AG04450 (cell line): ENCODE data around the gene FHIT. TPM values are rescaled to one million over a fixed set of nuclear protein-coding genes. Genes with fewer than 3 reads are reported as not detected.

Experiments used
- CTCF ChIA-PET: fragments of 300-600, 350-600 bp; formaldehyde crosslinking; extraction: SDS; loops from one replicate; lab custom pipeline; 2022; ENCODE audit warnings: antibody characterized with exemption, inconsistent platforms; lab: Charles Lee
- POLR2A ChIA-PET: fragments of 350-600 bp; formaldehyde crosslinking; extraction: SDS; loops from one replicate; lab custom pipeline; 2021; ENCODE audit warnings: antibody characterized with exemption, inconsistent platforms; lab: Yijun Ruan, JAX
- DNase-seq: peaks from one replicate; pipeline ENCODE4 v3.0.0-alpha.2; 2011; ENCODE audit warnings: low read depth, low spot score
- H3K27ac ChIP-seq: one replicate; pipeline ENCODE4 v1.5.1; 2012; ENCODE audit warnings: low read depth, low read length, control low read depth
- H3K27me3 ChIP-seq: one replicate; pipeline ENCODE4 v1.6.0; 2012; ENCODE audit warnings: low read length; ENCODE audit not compliant: control insufficient read depth, insufficient read depth
- H3K4me3 ChIP-seq: 2 replicates; pipeline ENCODE4 v1.5.1; 2011; ENCODE audit warnings: mild to moderate bottlenecking, low read depth, low read length, control low read depth
- H3K9me3 ChIP-seq: 2 replicates; pipeline ENCODE4 v1.5.1; 2012; ENCODE audit warnings: low read length; ENCODE audit not compliant: control insufficient read depth, insufficient read depth
- polyA minus RNA-seq: library from RNA; depleted of rRNA, polyadenylated mRNA; stranded (reverse); fragments of >200 nt; gene quantifications from 2 replicates; pipeline ENCODE4 v1.2.3, GENCODE V29; 2011; rRNA and poly(A)+ RNA removed
- polyA plus RNA-seq: library from polyadenylated mRNA; depleted of rRNA; stranded (reverse); fragments of >200 nt; gene quantifications from 2 replicates; pipeline ENCODE4 v1.2.3, GENCODE V29; 2011; rRNA removed
- TF ChIP-seq, protein P1 (sequence below): IDR thresholded peaks from 2 replicates; pipeline ENCODE4 v1.5.1; 2011; ENCODE audit warnings: low read depth, low read length, control low read depth, inconsistent platforms

FHIT gene
- polyA plus RNA-seq (0.17 and 0.26 TPM in 2 replicates), polyA minus RNA-seq (0.14 TPM in 1 of 2 replicates, not detected in the other)

DNA sequence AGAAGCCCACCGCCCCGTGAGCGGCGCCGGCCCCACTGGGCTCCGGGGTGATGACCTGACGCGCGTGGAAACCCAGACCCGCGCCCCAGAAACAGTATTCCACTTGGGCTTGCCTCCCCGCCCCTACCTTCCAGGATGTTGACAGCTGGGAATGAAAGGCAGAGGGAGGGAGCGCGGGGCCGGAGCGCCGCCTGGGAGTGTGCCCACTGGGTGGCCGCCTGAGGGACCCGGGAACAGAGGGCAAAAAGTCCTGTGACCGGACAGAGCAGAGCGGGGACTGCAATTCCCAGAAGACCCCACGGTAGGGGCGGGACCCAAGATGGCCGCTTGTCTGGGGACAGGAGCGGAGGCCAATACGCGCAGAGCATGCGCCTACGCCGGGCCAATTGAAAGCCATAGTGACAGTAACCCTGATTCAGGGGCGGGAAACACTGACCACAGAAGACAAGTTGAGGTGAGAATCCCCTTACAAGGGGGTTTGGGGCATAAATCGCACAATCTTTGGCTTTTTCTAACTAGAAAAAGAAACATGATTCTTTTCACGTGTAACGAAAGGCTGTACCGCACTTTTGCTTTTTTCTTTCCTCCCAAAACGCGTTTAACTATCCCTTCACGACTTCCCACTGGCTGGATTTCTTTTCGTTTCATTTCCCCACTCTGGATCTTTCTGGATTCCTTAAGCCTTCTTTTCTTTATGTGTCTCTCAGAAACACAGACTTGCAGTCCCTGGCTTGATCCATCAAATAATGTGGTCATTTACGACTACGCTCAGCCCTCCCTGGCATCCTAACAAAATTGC, at the start of gene FHIT:
FHIT (minus strand) TSS at position 279 of the 799 bp plus-strand sequence.
- peak within 1 kb of the TSS; percentile 58 for H3K4me3 ChIP-seq
- no peak within 1 kb of the TSS for H3K27ac ChIP-seq
- POLR2A ChIA-PET = no interaction called here
- DNase-seq = peak; percentile 80
- TF ChIP-seq, protein P1, sequence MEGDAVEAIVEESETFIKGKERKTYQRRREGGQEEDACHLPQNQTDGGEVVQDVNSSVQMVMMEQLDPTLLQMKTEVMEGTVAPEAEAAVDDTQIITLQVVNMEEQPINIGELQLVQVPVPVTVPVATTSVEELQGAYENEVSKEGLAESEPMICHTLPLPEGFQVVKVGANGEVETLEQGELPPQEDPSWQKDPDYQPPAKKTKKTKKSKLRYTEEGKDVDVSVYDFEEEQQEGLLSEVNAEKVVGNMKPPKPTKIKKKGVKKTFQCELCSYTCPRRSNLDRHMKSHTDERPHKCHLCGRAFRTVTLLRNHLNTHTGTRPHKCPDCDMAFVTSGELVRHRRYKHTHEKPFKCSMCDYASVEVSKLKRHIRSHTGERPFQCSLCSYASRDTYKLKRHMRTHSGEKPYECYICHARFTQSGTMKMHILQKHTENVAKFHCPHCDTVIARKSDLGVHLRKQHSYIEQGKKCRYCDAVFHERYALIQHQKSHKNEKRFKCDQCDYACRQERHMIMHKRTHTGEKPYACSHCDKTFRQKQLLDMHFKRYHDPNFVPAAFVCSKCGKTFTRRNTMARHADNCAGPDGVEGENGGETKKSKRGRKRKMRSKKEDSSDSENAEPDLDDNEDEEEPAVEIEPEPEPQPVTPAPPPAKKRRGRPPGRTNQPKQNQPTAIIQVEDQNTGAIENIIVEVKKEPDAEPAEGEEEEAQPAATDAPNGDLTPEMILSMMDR = no peak
- peaks cover 3% of the 10 kb centered on the region for H3K27me3 ChIP-seq
- H3K9me3 ChIP-seq = peaks cover 3% of the 10 kb centered on the region; the same call in 1 of the 2 replicates
- CTCF ChIA-PET = no interaction called here

DNA sequence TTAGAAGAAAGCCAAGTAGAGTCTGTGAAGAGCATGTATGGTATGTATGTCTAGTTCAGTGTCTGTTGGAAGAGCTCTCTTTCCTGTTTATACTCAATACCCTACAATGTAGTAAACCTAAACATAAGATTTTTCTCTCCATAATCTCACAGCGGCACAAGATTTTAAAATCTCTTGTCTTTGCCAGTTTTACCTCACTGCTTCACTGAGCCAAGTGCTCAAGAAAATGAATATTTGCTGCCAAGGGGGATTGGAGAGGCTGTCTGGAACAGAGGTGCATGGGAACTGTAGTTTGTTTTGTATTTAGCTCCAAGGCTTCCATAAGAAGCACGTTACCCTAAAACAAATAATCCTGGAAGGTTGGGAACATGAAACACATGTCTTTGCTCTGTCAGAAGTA, 49.5 kb upstream of the FHIT start:
- no peaks in the 10 kb centered on the region for H3K9me3 ChIP-seq
- DNase-seq = no peak
- POLR2A ChIA-PET = no interaction called here
- H3K27ac ChIP-seq = no peak overlapping the region
- no peaks in the 10 kb centered on the region for H3K27me3 ChIP-seq
- TF ChIP-seq, protein P1 = no peak
- no peak overlapping the region for H3K4me3 ChIP-seq
- CTCF ChIA-PET = no interaction called here

DNA sequence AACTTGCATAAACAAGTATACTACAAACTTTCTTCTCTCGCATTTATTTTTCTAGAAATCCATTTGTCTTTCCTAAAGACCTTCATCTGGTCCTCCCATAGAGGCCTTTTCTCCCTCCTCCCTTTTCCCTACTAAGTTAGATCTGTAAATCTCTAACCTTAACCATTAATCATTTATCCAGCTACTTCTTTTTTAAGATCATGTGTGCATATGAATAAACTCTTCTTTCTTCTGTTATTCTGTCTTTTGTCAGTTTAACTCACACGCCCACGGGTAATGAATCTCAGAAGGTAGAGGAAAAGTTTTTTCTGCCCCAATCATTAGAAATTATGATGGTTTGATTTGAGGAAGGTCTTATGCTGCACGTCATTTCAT, 48.7 kb upstream of the FHIT start:
- TF ChIP-seq, protein P1 = no peak
- Histone ChIP-seq H3K4me3 (no peak overlapping the region), H3K27ac (no peak overlapping the region), H3K27me3 (no peaks in the 10 kb centered on the region), H3K9me3 (no peaks in the 10 kb centered on the region)
- no peak for DNase-seq
- ChIA-PET POLR2A (no interaction called here), CTCF (no interaction called here)

DNA sequence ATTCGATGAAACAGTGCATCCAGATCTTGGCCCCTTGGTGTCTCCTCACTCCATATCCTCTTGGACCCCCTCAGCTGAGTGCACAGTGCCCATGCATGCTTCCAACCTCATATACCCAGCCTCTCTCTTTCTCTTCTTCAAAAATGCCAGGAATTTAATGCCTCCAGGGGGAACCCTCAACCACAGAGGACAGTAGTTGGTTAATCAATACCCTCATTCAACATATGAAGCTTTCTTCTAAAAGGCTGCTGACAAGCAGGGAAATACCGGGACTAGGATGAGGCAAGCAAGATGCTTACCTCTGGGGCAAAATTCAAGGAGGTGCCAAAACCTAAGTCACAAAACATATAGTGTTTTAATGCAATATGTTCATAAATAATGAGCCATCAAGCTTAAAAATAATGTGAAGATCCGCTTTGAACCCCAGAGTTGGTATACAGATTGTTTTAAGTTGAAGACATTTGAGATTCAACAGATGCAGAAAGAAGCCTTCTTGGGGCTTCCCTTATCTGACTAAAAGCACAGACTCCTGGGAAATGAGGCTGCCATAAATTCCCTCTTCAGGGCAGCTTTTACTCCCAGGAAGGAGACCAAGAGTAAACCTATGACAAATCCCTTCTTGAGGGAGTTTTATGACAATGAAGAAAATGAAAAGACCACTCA, 48.2 kb upstream of the FHIT start:
- Histone ChIP-seq H3K27me3 (no peaks in the 10 kb centered on the region), H3K4me3 (no peak overlapping the region), H3K9me3 (no peaks in the 10 kb centered on the region), H3K27ac (no peak overlapping the region)
- ChIA-PET CTCF (no interaction called here), POLR2A (no interaction called here)
- DNase-seq = no peak
- TF ChIP-seq, protein P1 = no peak

DNA sequence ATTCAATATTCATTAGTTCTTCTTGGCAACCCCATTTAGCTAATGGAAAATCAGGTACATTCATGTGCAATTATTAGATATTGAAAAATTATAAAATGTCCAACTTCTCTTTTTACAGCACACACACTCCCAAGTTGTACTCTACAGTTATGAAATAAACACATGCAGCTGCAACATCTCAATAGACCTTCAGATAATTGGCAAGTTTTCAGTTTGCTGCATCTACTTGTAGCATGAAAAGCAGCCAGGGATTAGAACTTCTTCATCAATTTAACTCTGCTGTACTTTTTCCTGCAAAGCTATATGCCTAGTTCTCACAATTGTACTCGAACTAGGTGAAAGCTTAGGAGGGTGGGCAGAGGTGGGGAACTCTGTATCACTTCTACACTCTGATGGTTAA, 46.6 kb upstream of the FHIT start:
- H3K27me3 ChIP-seq = no peaks in the 10 kb centered on the region
- TF ChIP-seq, protein P1 = no peak
- no peak overlapping the region for H3K27ac ChIP-seq
- no peak overlapping the region for H3K4me3 ChIP-seq
- no peaks in the 10 kb centered on the region for H3K9me3 ChIP-seq
- CTCF ChIA-PET = no interaction called here
- DNase-seq = no peak
- POLR2A ChIA-PET = no interaction called here
